Thymus (tissue), 11 donors: ENCODE data around the gene TICRR. TPM values are rescaled to one million over a fixed set of nuclear protein-coding genes. Genes with fewer than 3 reads are reported as not detected.
A peak's percentile ranks its signal among the peaks of the same experiment; 100 is the strongest.

Source experiments
- DNase-seq, 9 donors: peaks; one replicate each; pipeline ENCODE4 v3.0.0-alpha.2; 2013; ENCODE audit warnings: low spot score in 9 of 9, low read depth in 6 of 9, missing footprints in 1 of 9
- H3K27ac ChIP-seq, 2 donors: one replicate each; pipeline ENCODE4 v1.5.1; 2013; ENCODE audit warnings: control low read depth in 1 of 2, low read depth in 1 of 2, low read length in 1 of 2, mild to moderate bottlenecking in 1 of 2, moderate library complexity in 1 of 2
- H3K27me3 ChIP-seq, 2 donors: one replicate each; pipeline ENCODE4 v1.5.1; 2013; ENCODE audit warnings: low read length in 1 of 2; ENCODE audit not compliant: control insufficient read depth in 2 of 2, insufficient read depth in 1 of 2
- H3K36me3 ChIP-seq, 2 donors: one replicate each; pipeline ENCODE4 v1.5.1; 2013; ENCODE audit warnings: low read length in 1 of 2, mild to moderate bottlenecking in 1 of 2, moderate library complexity in 1 of 2; ENCODE audit not compliant: control insufficient read depth in 2 of 2, insufficient read depth in 2 of 2
- H3K4me1 ChIP-seq, 2 donors: one replicate each; pipeline ENCODE4 v1.5.1; 2013; ENCODE audit warnings: low read length in 2 of 2; ENCODE audit not compliant: control insufficient read depth in 2 of 2, insufficient read depth in 2 of 2
- H3K4me3 ChIP-seq, 2 donors: one replicate each; pipeline ENCODE4 v1.5.1; 2013; ENCODE audit warnings: low read length in 2 of 2, control low read depth in 1 of 2, mild to moderate bottlenecking in 1 of 2
- H3K9me3 ChIP-seq, 2 donors: one replicate each; pipeline ENCODE4 v1.5.1; 2013; ENCODE audit warnings: low read length in 1 of 2, mild to moderate bottlenecking in 1 of 2; ENCODE audit not compliant: control insufficient read depth in 2 of 2, insufficient read depth in 1 of 2
- WGBS: extraction: QIAGEN DNeasy Blood & Tissue Kit; methylation state at CpG from one replicate; pipeline ENCODE4 v1.1.7; 2013; 5-methylcytosine and 5-hydroxymethylcytosine counted together
- polyA plus RNA-seq: library from polyadenylated mRNA; stranded (reverse); fragments of 200-250 nt; gene quantifications from one replicate; pipeline ENCODE4 v1.2.3, GENCODE V29; 2013
- total RNA-seq: library from RNA; stranded (reverse); fragments of 120-200 nt; gene quantifications from one replicate; pipeline ENCODE4 v1.2.4, GENCODE V29; 2013
- donor health status: healthy.

The TICRR gene
- total and polyA plus RNA-seq, 2 donors = 0.32 to 3.5 TPM

GRCh38 chr15:89556413-89557262 lies 18.6 kb upstream of the TICRR start:
- peak in 5 of 9 donors; percentile 16 to 63 (median 46) for DNase-seq
- H3K27ac ChIP-seq = no peak overlapping the region
- 51% methylated on average over 9 of the region's 9 CpGs for WGBS

GRCh38 chr15:89559769-89560264 lies 15.5 kb upstream of the TICRR start:
- Histone ChIP-seq H3K4me3 (no peak overlapping the region), H3K4me1 (no peaks in the 10 kb centered on the region), H3K36me3 (no peaks in the 10 kb centered on the region), H3K9me3 (no peaks in the 10 kb centered on the region), H3K27me3 (peaks cover 0 to 8% of the 10 kb centered on the region in 2 donors), H3K27ac (no peak overlapping the region)
- 78% methylated on average over 5 of the region's 5 CpGs for WGBS
- DNase-seq = no peak

More at GRCh38 chr15:89556413-89557262, 18.6 kb upstream of the TICRR start:
- no peak overlapping the region for H3K4me3 ChIP-seq
- H3K36me3 ChIP-seq = no peaks in the 10 kb centered on the region
- no peaks in the 10 kb centered on the region for H3K4me1 ChIP-seq
- H3K27me3 ChIP-seq = peaks cover 0 to 16% of the 10 kb centered on the region in 2 donors
- H3K9me3 ChIP-seq = no peaks in the 10 kb centered on the region

GRCh38 chr15:89566181-89566580 lies 9.1 kb upstream of the TICRR start:
- H3K27me3 ChIP-seq = no peaks in the 10 kb centered on the region
- H3K4me1 ChIP-seq = no peaks in the 10 kb centered on the region
- no peak for DNase-seq
- no peak overlapping the region for H3K27ac ChIP-seq
- peaks cover 0 to 7% of the 10 kb centered on the region in 2 donors for H3K9me3 ChIP-seq
- H3K4me3 ChIP-seq = no peak overlapping the region
- 93% methylated on average over 7 of the region's 7 CpGs for WGBS
- no peaks in the 10 kb centered on the region for H3K36me3 ChIP-seq

GRCh38 chr15:89566621-89567294 lies 8.5 kb upstream of the TICRR start:
- 91% methylated on average over 5 of the region's 5 CpGs for WGBS
- no peak overlapping the region for H3K27ac ChIP-seq

GRCh38 chr15:89569090-89569745 lies 6.1 kb upstream of the TICRR start:
- no peak overlapping the region for H3K27ac ChIP-seq
- 87% methylated on average over 7 of the region's 7 CpGs for WGBS

More at GRCh38 chr15:89566621-89567294, 8.5 kb upstream of the TICRR start:
- Histone ChIP-seq H3K4me1 (no peaks in the 10 kb centered on the region), H3K9me3 (peaks cover 0 to 7% of the 10 kb centered on the region in 2 donors), H3K27me3 (no peaks in the 10 kb centered on the region), H3K4me3 (no peak overlapping the region), H3K36me3 (no peaks in the 10 kb centered on the region)
- no peak for DNase-seq

GRCh38 chr15:89575656-89576416 lies 567 bp downstream of the TICRR start:
- peak in 3 of 9 donors; percentile 14 to 27 (median 18) for DNase-seq
- Histone ChIP-seq H3K4me1 (peaks cover 7 to 15% of the 10 kb centered on the region in 2 donors), H3K27ac (peak overlapping the region in 1 of 2 donors; percentile 32), H3K9me3 (no peaks in the 10 kb centered on the region), H3K36me3 (peaks cover 0 to 14% of the 10 kb centered on the region in 2 donors), H3K27me3 (peaks cover 0 to 2% of the 10 kb centered on the region in 2 donors), H3K4me3 (peak overlapping the region; percentile 70 to 75)
- WGBS = under 1% methylated on average over 60 of the region's 60 CpGs

More at GRCh38 chr15:89569090-89569745, 6.1 kb upstream of the TICRR start:
- H3K36me3 ChIP-seq = no peaks in the 10 kb centered on the region
- H3K27me3 ChIP-seq = peaks cover 0 to 2% of the 10 kb centered on the region in 2 donors
- no peak for DNase-seq
- H3K4me3 ChIP-seq = no peak overlapping the region
- H3K4me1 ChIP-seq = no peaks in the 10 kb centered on the region
- H3K9me3 ChIP-seq = peaks cover 0 to 7% of the 10 kb centered on the region in 2 donors

- no peaks in the 10 kb centered on the region for H3K9me3 ChIP-seq
- H3K36me3 ChIP-seq = peaks cover 0 to 19% of the 10 kb centered on the region in 2 donors
- no peak for DNase-seq
- no peak overlapping the region for H3K27ac ChIP-seq
- peaks cover 0 to 2% of the 10 kb centered on the region in 2 donors for H3K27me3 ChIP-seq
- WGBS = 38% methylated on average over 1 of the region's 1 CpG
- H3K4me1 ChIP-seq = peaks cover 7 to 15% of the 10 kb centered on the region in 2 donors
- H3K4me3 ChIP-seq = peak overlapping the region; percentile 70 to 75
These were observed 1.1 kb downstream of the TICRR start for GRCh38 chr15:89576417-89576773.

GRCh38 chr15:89577776-89578115 lies 2.5 kb downstream of the TICRR start:
- no peaks in the 10 kb centered on the region for H3K9me3 ChIP-seq
- 96% methylated on average over 3 of the region's 3 CpGs for WGBS
- H3K27me3 ChIP-seq = no peaks in the 10 kb centered on the region
- peak overlapping the region in 1 of 2 donors; percentile 15 for H3K4me3 ChIP-seq
- no peak for DNase-seq
- peaks cover 3 to 23% of the 10 kb centered on the region in 2 donors for H3K36me3 ChIP-seq
- no peak overlapping the region for H3K27ac ChIP-seq
- peaks cover 7 to 15% of the 10 kb centered on the region in 2 donors for H3K4me1 ChIP-seq
